Right ventricle myocardium superior (tissue), 1 donor: Measurements from ENCODE around the gene DUS3L. TPM values are rescaled to one million over a fixed set of nuclear protein-coding genes. Genes with fewer than 3 reads are reported as not detected.
A peak's percentile ranks its signal among the peaks of the same experiment; 100 is the strongest.

Experiments used
- ATAC-seq: fragments of 200-7000 bp; cut with Tn5 transposase; one replicate; pipeline ENCODE4 v1.9.1; 2020; ENCODE audit warnings: mild to moderate bottlenecking; ENCODE audit not compliant: poor library complexity
- DNase-seq: peaks from one replicate; pipeline ENCODE4 v3.0.0-alpha.2; 2020
- intact Hi-C: fragments of 100-400 bp; cut with DNase I; formaldehyde crosslinking; loops from one replicate; pipeline ENCODE4 v1.11.2; 2022
- total RNA-seq: library from RNA; stranded (reverse); fragmentation: NEBNext Ultra II Directional; extraction: Animal tissue kit (Norgen Biotek cat#: 25700); gene quantifications from one replicate; pipeline ENCODE4 v1.2.1, GENCODE V29; 2021
- donor health status: DM: no; HTN: yes; CAD: no; lungs with severe emphysema.

DUS3L gene
- total RNA-seq, 1 donor from 2014 or later = 12.9 TPM

DNA sequence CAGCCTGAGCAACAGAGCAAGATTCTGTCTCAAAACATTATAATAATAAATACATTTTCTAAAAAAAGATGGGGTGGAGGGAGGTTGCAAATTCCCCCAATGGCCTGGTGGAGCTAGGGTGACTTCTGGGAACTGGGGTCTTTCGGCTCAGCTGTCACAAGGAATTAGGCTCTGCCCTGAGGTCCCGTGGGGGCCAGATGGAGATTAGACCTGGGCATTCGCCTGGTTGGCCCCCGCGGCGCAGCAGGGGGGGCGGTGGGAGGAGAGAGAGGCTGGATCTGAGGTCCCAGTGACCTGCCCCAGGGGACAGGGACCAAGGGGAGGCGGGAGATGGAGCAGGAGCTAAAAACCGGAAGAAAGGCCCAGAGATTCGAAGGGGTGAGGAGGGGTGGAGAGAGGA, 33.8 kb upstream of the DUS3L start:
- intact Hi-C loops = no loop called here
- ATAC-seq (no peak), DNase-seq (no peak)

DNA sequence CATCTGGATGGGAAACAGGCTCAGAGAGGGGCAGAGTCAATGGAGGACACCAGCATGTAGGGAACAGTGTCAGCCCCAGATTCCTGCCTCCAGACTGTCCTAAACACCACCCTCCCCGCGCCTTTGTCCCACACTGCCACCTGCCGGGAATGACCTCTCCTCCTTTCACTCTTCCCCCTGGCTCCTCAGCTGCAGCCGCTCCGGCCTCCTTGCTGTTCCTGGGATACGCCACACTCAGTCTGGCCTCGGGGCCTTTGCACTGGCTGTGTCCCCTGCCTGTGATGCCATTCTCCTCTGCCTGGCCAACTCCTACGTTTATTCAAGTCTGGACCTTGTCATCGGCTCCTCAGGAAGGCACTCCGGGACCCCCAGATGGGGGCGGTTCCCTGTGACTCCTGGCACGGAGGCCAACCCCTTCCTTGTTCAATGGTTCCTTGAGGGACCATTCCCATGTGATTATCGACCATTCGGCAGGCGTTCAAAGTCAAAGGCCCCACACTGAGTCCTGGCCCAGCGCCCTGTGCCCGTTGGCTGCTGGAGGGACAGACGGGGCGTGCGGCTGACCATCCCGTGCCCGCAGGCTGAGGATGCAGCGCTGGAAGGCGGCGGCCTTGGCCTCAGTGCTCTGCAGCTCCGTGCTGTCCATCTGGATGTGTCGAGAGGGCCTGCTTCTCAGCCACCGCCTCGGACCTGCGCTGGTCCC, 32.8 kb upstream of the DUS3L start:
- intact Hi-C loops = no loop called here
- no peak for ATAC-seq
- DNase-seq = no peak

DNA sequence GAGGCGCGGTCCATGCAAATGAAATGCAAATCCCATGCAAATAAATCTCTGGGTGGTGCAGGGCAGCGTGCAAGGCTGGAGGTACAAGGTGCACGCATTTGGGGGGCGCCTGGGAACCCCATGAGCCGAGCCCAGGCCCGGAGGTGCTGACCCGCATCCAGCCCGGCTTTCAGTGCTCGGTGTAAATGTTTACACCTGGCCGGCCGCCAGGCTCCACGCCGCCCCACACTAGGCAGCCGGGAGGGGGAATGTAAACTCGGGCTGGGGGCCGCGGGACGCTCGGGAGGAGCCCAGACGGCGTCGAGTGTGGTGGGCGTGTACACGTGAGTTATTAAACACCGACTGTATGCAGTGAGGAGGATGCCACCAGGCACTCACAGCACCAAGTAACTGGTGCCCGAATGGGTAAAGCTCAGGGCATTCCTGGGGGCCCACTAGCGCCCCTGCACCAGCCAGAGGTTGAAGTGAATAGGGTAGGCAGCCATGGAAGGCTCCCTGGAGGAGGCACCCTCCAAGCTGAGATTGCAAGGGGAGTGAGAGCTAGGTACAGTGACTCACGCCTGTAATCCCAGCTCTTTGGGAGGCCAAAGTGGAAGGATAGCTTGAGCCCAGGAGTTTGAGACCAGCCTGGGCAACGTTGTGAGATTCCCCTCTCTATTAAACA, 31.4 kb upstream of the DUS3L start:
- no peak for DNase-seq
- intact Hi-C loops = no loop called here
- ATAC-seq = no peak

DNA sequence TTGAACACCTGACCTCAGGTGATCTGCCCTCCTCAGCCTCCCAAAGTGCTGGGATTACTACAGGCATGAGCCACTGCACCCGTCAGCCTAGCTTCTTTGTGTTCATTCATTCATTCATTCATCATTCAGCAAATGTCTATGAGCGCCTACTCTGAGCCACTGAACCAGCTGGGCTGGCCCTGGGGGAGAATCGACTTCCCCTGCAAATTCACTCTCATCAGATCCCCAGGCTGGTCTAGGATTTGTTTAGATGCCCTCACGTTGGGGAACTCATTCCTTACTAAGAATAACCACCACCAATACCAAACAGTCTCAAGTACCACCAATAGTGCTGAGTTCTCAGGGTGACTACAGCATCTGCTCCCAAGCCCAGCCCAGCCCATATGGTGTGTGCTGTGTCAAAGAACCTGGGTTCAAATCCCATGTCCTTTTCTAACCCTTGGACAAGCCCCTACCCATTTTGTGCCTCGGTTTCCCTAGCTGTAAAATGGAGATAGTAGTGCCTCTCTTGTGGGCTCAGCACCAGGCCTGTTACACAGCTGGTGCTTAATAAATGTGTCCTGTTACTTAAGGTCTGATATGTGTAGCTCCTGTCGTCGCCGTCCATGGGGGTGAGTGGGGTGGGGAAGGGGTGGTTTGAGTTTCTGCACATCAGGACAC, 30.7 kb upstream of the DUS3L start:
- intact Hi-C loops = no loop called here
- ATAC-seq (no peak), DNase-seq (no peak)

DNA sequence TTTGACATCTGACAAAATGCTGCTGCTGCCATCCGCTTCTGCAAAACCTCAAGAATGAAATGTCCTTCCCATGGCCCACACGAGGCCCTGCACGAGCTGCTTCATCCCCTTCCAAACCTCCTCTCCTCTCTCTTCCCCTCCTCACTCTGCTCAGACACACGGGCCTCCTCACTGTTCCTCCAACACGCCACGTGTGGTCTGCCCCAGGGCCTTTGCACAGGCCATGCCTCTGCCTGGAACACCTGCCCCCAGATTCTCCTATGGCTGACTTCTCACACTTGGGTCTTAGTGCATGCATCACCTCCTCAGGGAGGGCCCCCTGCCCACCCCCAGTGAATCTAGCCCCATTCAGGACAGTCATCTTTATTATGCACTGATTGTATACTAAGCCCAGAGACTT, 29.8 kb upstream of the DUS3L start:
- intact Hi-C loops = no loop called here
- DNase-seq (no peak), ATAC-seq (no peak)

DNA sequence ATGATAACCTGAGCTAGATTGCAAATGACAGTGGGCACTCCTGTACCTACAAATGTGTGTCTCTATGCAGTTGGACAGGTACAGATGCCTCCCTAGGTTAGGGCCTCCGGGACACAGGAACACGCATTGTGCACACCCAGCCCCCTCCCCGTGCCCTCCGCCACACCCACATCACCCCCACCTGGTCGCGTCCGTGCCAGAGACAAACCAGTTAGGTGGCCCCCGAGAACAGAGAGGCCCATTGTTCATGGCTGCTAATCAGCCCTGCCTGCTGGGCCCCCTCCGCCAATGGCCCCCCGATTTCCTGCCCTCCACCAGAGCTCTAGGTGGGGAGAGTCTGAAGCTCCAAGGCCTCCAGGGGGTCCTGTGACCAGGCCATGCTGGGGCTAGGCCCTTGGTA, 27.6 kb upstream of the DUS3L start:
- no peak for ATAC-seq
- intact Hi-C loops = no loop called here
- no peak for DNase-seq

DNA sequence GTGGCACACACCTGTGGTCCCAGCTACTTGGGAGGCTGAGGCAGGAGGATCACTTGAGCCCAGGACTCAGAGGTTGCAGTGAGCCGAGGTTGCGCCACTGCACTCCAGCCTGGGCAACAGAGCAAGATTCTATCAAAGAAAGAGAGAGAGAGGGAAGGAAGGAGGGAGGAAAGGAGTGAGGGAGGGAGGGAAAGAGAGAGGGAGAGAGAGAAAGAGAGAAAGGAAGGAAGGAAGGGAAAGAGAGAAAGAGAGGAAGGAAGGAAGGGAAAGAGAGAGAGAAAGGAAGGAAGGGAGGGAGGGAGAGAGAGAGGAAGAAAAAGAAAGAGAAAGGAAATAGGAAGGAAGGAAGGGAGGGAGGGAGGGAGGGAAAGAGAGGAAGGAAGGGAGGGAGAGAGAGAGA, 26.3 kb upstream of the DUS3L start:
- intact Hi-C loops = no loop called here
- ATAC-seq = no peak

DNA sequence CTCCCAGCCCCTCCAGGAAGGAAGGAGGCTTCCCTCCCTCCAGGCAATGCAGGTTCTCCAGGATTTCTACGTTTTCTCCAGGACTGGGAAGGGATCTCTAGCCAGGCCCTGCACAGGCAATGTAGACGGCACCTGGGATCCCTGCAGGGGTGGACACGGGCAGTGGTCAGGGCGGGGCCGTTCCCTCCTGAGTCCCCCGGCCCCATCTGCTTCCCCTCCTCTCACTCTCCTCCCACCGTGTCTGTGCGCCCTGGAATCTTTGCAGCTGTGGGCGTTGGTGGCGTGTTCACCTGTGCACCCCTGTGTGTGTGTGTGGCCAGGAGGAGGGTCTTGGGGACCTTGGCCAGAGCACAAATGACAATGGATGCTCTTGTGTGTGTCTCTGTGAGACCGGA, 23.9 kb upstream of the DUS3L start:
- intact Hi-C loops = no loop called here
- ATAC-seq = no peak
- DNase-seq = no peak

More for the DNA sequence above, 26.3 kb upstream of the DUS3L start:
- no peak for DNase-seq

DNA sequence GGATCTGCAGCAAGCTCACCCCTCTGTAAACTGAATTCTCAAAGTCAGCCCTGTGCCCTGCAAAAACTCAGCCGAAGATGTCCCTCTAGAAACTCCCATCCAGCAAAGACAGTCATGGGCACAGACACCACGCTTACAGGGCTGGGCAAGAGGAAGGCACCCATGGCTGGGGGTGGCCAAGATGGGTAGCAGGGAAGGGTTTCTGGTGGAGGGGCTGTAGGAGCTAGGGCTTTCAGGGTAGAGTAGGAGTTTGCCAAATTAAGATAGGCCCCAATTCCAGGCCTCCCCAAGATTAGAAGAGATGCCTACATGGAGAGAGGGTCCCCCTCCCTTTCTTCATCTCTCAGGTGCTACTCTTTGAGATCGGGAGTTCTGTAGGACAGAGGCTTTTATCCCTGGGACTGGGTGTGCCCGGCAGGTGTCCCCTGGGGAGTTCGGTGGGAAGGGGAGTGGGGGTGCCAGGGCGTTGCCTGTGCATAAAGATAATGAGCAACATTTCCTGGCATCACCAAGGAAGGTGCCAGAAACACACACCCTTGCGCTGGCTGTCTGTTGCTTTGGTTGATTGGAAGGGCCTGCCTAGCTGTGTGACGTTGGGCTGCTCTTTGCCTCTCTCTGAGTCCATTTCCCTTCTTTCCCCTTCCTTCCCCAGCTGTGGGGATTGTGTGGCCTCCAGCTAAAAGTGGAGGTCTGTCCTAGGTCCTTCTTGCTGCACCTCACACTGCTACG, 23.3 kb upstream of the DUS3L start:
- no peak for ATAC-seq
- no peak for DNase-seq
- intact Hi-C loops = no loop called here

DNA sequence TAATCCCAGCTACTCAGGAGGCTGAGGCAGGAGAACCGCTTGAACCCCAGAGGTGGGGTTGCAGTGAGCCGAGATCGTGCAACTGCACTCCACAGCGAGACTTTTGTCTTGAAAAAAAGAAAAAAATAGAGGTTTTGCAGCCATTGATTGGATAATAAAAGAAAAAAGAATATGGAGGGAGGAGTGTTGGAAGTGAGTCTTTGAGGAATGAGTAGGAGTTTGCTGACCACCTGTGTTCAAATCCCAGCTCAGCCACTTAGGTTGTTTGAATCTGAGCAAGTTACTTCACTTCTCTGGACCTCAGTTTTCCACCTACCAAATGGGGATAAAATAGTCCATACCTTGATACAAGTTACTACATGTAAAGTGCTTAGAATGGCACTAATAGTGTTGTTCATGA, 20.2 kb upstream of the DUS3L start:
- DNase-seq (no peak), ATAC-seq (no peak)
- intact Hi-C loops = no loop called here

DNA sequence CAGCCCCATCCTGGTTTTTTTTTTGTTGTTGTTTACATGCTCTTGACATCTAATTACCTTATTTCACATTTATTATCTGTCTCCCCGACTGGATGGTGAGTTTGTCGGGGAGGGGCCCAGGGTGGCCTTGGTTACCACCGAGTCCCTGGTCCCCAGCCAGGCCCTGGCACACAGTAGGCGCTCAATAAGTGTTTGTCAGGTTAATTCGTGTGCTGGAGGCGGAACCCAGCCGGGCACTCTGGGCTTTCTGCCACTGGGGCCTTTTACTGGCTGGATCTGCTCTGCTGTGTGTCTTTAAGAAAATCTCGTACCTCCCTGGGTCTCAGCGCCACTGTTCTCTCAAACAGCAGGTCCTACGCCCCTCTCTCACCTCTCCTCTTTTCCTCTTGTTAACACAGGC, 18.5 kb upstream of the DUS3L start:
- ATAC-seq (no peak), DNase-seq (no peak)
- intact Hi-C loops = no loop called here

DNA sequence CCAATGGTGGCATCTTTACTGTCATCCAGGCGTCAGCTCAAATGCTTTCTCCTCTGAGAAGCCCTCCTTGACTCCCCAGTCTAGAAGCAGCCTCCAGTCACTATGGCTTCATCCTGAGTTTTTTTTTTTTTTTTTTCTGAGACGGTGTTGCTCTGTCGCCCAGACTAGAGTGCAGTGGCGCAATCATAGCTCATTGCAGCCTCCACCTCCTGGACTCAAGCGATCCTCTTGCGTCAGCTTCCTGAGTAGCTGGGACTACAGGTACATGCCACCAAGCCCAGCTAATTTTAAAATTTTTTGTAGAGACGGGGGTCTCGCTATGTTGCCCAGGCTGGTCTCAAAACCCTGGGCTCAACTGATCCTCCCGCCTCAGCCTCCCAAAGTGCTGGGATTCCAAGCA, 18.1 kb upstream of the DUS3L start:
- ATAC-seq = no peak
- intact Hi-C loops = no loop called here
- DNase-seq = no peak

DNA sequence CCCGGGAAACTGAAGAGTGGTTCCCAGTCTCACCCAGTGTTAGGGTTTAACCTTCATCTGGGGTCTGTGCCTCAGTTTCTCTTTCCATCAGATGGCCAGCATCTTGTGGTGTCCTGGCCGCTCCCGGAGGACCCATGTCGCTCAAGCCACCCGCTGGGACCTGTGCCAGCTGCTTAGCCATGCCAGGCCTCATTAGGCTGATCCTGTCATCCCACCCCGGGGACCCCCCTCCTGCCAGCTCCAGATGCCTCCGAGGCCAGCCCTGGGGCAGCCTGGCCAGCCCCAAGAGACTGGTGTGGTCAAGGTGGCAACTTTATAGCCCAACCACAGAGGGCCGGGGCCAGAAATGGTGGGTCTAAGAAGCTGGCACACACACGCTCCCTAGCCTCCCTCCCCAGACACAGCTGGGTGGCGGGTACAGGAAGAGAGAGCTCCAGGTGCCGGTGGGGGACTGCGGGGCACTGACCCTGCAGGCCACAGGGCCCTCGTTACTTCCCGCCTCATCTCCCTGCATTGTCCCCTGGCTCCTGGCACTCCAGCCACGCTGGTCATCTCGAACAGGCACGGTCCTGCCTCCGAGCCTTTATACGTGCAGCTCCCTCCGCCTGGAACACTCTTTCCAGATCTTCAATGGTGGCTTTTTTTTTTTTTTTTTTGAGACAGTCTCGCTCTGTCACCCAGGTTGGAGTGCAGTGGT, 17.3 kb upstream of the DUS3L start:
- intact Hi-C loops = no loop called here
- DNase-seq = no peak
- no peak for ATAC-seq

DNA sequence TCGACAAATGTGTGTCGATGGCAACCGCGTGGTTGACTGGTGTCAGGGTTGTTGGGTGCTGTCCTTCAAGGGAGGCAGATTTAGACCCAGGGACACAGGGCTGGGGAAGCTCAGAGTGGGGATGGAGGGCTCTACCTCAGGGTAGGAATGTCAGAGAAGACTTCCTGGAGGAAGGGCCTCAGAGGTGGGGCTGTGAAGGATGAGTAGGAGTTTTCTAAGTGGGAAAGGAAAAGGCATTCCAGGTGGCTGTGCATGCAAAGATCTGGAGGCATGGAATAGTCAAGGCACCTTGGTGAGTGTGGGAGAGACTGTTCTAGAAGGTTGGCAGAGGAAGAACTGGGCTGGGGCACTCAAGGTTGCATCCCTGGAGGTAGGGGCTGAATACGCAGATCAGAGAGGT, 15.9 kb upstream of the DUS3L start:
- intact Hi-C loops = no loop called here
- no peak for ATAC-seq
- DNase-seq = no peak

DNA sequence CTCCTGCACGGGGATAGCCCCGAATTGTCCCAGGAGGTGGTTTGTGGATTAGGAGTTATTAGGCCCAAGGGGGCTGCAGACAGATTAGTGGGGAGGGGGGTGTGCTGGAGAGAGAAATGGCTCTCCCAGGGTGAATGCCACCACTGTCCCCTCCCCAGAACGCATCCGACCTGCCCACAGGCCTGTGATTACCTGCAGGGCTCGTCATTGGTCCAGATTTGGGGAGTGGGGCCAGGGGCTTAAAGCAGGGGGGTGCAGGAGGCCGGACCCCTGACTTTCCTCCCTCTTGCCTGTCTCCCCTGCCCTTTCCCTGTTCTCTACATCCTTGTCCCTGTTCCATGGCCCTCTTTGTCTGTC, 15.1 kb upstream of the DUS3L start:
- intact Hi-C loops = no loop called here
- DNase-seq = no peak
- no peak for ATAC-seq

DNA sequence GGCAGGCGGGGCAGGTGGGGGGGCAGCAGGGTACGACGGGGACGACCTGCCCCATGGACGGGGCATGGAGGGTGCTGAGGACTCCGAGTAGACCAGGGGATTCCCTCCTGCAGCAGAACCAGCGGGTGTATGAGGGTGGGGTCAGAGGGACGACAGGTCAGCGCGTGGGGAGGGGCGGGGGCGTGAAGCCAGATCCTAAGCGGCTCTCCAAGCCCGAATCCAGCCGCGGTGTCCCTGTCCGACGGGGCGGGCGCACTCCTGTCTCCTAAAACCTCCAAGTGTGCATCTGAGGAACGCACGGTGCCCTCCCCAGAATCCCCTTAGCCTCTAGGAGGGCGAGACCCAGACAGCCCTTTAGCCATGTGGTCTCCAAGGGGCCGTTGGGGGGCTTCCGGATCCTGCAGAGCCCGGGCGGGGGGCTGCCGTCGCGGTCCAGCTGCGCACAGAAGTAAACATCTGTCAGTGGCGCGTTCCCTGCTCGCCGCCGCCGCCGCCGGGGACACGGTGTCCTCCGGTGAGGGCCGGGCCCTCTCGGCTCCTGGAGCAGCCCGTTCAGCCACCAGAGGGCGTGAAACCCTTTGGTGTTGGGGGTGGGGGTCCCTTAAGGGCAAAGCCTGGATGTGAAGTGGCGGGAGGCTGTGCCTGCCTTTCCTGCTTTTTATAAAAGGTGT, 14.6 kb upstream of the DUS3L start:
- peak; percentile 76 for DNase-seq
- ATAC-seq = peak; percentile 76
- intact Hi-C loops = no loop called here

DNA sequence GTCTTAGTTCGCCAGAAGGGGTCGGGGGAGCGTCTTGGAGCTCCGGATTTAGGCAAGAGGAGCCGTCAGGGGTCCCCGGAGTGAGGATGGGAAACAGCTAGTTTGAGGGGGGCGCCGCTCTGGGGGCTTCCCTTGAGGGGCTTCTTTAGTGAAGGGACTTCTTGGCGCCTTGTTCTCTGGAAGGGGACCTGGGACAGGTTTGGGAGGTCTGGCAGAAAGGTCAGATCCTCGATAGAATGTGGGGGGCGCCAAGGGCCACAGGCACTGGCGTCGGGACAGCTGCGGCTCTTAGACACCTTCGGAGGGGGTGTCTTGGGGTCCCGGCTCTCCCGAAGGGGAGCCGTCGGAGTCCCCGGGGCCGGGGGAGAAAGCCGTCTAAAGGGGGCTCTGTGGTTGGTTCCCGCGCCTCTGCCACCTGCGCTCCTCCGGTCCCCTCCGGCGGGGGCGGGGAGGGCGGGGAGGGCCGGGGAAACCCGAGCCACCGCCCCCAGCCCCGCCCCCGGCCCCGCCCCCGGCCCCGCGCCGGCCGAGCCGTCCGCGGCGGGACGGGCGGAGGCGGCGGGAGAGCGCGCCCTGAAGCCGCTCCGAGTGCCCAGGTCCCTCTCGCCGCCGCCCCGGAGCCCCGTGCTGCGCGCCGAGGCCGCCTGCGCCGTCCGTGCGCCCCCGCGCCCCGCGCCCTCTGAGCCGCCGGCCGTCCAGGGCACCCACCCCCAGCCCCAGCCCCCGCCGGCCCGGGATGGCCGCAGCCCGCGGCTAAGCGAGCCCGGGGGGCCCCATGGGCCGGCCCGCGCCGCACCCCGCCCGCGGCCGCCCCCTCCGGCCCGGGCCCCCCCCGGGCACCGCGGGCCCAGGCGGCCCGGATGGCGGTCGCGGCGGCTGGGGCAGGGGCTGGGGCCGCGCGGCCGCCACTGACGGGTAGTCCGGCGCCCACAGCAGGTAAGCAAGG, 13.8 kb upstream of the DUS3L start, which contains the start of gene NRTN:
Gene NRTN, plus strand, starts transcription at position 552 of the 946 bp plus-strand sequence. CDS start 19,099 bp downstream, outside the sequence.
- DNase-seq (no peak), ATAC-seq (peak; percentile 70)
- intact Hi-C loops = loop anchor here (5.0 kb wide), 1 partner anchor 88 kb away; no protein-coding TSS in a partner anchor
